NCI-H1930 (cell line): Measurements from ENCODE around the gene CAMSAP1.

Experiments used
- DNase-seq, 2 experiments: peaks; one replicate each; lab custom pipeline; 2025; lab: John Stamatoyannopoulos, UW

Gene CAMSAP1

DNA sequence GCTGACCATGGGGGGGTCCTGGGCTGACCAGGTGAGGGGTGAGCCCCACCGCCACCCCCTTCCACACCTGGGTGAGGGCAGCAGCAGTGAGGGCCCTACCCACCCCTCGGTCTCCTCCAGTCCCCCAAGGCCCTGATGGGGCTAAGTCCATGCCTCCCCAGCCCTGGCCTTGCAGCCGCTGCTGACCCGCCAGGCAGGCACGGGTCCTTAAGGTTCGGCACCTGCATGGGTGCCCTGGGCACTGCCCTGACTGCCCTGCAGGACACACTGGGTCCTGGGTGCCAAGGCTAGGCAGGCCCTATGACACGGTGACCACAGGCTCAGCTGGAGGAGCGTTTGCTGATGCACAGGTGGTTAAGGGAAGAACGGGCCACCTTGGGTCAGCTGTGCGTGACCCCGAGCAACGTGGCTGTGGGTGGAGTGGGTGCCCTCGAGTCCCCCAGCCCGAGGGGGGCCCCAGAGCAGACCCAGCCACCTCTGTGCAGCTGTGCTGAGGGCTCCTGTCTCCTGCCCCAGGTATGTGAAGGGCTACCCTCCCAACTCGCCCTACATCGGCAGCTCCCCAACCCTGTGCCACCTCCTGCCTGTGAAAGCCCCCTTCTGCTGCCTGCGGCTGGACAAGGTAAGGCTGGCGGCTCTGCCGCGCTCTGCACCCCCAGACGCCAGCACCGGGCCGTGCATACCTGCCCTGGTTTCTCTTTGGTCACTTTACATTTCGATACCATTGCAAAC is 132.4 kb downstream of the CAMSAP1 start:
- DNase-seq: no peak

DNA sequence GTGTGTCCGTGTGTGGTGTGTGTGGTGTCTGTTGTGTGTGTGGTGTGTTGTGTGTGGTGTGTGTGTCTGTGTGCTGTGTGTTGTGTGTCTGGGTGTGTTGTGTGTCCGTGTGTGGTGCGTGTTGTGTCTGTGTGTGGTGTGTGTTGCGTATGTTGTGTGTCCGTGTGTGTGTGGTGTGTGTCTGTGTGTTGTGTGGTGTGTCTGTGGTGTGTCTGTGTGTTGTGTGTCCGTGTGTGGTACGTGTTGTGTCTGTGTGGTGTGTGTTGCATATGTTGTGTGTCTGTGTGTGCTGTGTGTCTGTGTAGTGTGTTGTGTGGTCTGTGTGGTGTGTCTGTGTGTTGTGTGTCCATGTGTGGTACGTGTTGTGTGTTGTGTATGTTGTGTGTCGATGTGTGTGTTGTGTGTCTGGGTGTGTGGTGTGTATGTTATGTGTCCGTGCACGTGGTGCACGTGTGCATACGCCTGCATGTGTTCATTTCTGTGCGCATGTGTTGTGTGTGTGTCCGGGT is 133.1 kb downstream of the CAMSAP1 start:
- DNase-seq: no peak

DNA sequence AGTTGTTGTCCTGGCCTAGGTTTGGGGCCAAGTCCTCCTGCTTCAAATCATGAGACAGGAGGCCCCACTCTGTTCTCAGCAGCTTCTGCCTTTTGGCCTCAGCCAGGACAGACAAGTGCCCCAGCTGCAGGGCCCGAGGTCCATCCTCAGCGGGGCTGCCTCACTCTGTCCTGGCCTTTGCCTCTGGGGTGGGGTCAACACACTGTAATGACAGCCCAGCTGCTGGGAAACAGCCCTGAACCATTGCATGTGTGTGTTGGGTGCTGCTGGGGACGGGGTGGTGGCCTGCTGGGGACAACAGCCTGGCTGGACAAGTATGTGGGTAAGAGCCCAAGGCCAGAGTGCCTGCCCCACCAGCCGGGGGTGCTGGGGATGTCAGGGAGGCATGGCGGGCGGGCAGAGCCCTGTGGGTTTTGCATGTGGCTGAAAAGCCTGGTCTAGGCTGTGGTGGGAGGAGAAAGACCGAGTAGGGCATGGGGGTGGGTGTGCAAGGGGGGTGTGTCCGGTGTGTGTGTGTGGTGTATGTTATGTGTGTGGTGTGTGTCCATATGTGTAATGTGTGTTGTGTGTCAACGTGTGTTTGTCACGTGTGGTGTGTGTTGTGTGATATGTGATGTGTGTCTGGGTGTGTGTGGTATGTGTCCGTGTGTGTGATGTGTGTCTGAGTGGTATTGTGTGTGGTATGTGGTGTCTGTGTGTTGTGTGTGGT is 133.7 kb downstream of the CAMSAP1 start:
- DNase-seq: no peak

DNA sequence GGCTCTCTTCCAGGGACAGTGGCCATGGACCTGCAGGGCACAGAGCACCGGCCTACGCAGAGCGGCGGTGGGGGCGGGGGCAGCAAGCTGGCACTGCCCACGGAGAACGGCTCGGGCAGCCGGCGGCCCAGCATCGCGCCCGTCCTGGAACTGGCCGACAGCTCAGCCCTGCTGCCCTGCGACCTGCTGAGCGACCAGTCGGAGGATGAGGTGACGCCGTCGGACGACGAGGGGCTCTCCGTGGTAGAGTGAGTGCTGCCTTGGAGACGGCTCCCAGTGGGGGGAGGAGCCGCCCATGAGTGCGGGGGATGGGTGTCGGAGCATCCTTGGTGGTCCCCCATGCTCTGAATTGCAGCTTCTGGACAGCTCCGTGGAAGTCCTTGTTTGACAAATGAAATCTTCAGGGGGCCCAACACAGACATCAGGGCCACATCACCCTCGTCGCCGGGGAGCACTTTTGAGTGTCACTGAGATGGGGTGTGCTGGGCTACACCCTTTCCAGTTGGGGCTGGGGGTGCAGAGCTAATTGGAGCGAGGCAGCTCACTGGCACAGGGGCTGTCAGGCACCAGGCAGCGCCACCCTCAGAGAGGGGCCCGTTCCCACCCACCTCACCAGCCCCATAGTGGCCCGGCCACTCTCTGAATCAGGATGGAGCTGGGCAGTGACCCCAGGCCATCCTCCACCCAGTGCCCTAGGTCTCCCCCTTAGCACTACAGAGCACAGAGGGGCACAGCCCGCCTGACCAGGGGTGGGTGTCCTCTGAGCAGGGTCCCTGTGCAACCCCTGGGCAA is 134.4 kb downstream of the CAMSAP1 start:
- no peak for DNase-seq

- DNase-seq: no peak
Observed at GRCh38 chr9:135772056-135772646, 135.2 kb downstream of the CAMSAP1 start.

- no peak for DNase-seq
Observed at GRCh38 chr9:135771401-135772051, 135.8 kb downstream of the CAMSAP1 start.

GRCh38 chr9:135770771-135771170 is 136.6 kb downstream of the CAMSAP1 start:
- DNase-seq: no peak

GRCh38 chr9:135770203-135770535 is 137.2 kb downstream of the CAMSAP1 start:
- no peak for DNase-seq

DNA sequence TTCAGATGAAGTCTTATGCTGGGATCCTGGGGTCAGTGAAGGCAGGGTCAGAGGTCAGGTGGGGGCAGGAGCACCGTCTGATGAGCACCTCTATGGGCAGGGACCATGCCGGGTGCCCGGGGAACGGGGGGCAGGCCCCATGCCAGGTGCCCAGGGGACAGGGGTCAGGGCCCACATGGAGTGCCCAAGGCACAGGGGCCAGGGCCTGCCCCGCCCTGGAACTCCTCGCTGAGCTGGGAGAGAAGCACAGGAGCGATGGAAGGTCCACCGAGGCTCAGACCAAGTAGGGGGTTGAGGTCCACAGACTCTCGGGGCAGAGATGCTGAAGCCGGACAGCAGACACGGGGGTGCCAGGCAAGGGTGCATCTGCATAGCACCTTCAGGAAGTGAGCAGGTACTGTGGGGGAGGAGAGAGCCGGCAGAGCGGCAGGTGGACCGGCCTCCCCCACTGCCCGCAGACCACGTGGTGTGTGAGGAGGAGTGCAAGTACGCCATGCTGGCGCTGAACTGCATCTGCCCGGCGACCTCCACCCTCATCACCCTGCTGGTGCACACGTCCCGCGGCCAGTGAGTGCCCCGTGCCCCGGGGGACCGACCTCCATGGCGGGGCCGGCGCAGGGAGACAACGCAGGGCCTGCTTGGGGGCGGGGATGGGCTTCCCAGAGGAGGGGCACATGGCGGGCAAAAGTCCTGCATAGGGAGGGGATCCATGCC is 137.7 kb downstream of the CAMSAP1 start:
- DNase-seq: no peak

DNA sequence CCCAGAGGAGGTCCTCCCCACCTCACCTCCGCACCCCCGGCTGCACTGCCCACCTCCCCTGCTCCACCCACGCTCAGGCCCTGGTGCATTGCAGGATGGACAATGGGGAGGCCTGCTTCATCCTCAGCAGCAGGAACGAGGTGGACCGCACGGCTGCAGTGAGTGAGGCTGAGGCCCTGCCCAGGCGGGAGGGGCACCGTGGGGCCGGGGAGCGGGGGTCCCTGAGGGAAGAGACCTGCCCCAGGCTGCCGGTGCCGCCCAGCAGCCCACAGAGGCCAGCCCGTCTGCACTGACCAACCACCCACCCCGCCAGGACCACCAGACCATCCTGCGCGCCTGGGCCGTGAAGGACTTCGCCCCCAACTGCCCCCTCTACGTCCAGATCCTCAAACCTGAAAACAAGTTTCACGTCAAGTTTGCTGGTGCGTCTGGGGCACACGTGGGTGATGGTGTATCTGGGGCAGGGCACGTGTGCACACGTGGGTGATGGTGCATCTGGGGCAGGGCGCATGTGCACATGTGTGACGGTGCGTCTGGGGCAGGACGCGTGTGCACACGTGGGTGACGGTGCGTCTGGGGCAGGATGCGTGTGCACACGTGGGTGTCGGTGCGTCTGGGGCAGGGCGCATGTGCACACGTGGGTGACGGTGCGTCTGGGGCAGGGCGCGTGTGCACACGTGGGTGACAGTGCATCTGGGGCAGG is 138.7 kb downstream of the CAMSAP1 start:
- no peak for DNase-seq

- no peak for DNase-seq
Observed at GRCh38 chr9:135766707-135767106, 140.6 kb downstream of the CAMSAP1 start.

DNA sequence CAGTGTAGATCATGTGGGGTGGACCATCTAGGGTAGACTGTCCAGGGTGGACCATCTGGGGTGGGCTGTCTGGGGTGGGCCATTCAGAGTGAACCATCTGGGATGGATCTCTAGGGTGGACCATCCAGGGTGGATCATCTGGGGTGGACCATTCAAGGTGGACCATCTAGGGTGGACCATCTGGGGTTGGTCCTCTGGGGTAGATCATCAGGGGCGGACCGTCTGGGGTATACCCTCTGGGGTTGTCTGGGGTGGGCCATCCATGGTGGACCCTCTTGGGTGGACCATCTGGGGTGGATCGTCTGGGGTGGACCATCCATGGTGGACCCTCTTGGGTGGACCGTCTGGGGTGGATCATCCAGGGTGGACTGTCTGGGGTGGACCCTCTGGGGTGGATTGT is 141.1 kb downstream of the CAMSAP1 start:
- no peak for DNase-seq

GRCh38 chr9:135765416-135765815 is 141.9 kb downstream of the CAMSAP1 start:
- DNase-seq: no peak

DNA sequence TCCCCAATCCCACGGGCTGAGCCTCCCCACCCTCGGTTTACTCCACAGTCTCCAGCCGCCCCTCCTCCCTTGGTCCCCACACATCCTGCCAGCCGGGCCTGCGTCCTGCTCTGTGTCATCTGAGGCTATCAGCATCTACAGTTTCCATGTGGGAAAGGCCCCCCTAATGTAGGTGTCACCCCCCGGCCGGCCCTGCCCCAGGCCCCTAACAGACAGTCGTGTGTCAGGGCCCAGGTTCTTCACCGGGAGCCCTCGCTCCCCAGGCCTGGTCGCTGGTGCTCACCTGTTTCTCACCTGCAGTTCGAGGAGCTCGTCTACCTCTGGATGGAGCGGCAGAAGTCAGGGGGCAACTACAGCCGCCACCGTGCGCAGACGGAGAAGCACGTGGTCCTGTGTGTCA is 142.6 kb downstream of the CAMSAP1 start:
- no peak for DNase-seq

- DNase-seq: no peak
Observed at GRCh38 chr9:135763716-135764446, 143.5 kb downstream of the CAMSAP1 start.

GRCh38 chr9:135762921-135763320 is 144.4 kb downstream of the CAMSAP1 start:
- no peak for DNase-seq

DNA sequence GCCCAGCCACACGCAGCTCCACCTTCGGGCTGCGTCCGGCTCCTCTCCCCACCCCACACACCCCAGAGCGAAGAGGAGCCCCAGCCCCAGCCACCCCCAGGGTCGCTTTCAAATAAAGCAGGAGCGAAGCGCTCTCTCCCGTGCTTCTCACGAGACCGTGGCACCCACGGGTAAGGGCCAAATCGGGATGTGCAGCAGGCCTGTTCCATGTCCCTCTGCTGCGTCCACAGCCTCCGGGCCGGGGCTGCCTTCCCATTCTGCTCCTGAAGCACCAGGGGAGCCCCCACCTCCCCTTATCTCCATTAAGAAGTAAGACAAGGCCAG is 145.5 kb downstream of the CAMSAP1 start:
- DNase-seq: no peak

DNA sequence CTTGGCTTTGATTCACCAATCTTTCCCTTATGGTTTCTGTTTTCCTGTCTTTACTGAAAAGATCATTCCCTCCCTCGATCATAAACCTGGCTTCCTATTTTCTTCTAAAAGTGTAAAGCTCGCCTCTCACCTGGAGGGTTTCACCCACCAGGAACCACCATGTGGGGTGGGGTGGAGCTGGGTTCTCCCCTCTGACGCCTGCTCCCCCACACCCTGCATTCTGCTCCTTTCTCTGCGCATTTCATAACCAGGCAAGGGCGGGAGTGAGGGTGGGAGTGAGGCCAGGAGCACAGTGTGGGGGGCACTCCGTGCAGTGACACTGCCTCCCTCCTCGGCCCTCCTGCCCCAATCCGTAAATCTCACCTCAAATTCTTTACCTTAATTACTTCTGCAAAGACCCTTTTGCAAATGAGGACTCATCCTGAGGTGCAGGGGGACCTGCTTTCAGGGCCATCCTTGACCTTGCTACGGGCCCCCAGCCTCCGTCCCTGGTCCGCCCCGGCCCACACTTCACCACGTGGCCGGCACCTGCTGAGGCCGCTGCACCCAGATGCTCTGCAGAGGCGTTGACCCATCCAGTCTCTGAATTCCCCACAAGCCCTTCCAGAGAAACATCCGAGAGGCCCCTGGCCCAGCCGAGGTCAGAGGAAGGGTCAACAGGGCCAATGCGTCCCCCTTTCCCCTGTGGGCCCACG is 146.0 kb downstream of the CAMSAP1 start:
- no peak for DNase-seq

DNA sequence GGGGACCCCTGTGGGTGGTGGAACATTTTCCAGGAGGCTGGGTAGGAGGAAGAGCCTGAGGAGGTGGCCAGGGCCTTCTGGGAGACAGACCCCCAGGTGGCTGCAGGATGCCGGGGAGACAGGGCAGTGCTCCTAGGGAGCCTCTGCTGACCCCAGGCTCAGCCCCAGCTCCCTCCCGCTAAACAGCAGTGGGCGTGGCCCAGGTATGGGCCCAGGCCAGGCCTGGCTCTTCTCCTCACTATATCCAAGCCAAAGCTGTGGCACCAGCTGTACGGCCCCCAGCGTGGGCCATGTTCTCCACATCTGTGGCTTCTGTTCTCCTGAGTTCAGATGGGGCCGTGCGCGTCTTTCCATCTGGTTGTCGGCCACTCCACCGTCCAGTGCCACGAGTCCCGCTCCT is 146.9 kb downstream of the CAMSAP1 start:
- no peak for DNase-seq
